HG03139 (cell line): ENCODE data around the gene PLPP4.

Experiments
- ATAC-seq: cut with Tn5 transposase; IDR thresholded peaks from one replicate; pipeline ENCODE4 v1.9.1; 2021; ENCODE audit not compliant: unreplicated experiment

Gene PLPP4

DNA sequence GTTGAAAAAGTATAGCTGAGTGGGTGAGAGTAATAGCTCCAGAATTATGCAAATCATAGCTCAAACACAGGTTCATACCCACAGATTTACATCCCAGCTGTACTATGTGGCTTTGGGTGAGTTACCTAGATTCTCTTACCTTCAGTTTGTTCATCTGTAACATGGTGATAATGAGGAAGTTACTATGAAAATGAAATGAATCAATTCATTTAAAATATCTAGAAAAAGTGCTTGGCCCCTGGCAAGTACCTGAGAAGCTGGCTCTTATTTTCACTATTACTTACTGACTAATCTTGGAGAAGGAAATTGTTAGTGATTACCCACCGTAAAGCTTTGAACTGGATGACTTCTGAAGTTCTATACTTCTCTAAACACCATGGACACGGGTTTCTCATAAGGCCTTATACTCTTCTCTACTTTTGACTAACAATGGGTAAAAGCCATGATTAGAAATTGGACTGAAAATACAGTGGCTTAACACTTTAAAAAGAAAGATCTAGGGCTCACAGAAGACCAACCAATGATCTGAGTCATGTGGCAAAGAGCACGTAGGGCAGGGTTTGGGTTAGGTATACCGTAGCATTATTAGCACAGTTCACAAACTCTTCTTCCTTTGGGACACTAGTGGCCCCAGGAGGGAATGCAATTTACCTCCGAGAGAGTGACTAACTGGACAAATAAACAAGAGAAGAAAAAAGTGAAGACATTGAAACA, 149.2 kb downstream of the PLPP4 start:
- peak; percentile 55 for ATAC-seq

DNA sequence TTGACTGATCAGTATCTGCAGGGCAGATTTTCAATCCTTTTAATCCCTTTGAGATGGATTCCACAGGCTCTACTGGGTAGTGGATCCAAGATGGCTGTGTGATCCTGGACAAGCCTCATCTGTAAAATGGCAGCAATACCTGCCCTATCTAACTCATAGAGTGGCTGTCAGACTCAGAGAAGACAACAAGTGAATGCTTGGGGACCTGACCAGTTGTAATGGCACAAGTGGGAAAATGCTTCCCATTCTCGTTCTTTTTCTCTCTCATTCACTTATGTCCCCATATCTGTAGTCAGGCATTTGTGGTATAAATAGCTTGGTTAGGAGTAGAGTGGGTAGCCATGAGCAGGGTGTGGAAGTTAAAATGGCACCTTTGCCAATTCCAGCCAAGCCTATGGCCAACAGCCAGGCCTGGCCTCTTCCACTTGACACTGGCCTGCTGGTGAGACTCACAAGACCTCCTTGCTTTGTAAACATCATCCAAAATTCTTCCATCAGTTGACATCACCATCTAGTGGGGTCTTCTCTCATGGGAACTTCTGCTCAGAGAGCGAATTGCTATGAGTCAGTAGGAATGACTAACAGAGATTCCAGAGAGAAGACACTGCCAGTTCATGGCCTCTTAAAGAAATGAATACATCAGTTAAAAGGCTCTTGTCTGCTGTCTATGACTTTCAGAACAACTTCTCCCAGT, 150.1 kb downstream of the PLPP4 start:
- ATAC-seq, result no peak

DNA sequence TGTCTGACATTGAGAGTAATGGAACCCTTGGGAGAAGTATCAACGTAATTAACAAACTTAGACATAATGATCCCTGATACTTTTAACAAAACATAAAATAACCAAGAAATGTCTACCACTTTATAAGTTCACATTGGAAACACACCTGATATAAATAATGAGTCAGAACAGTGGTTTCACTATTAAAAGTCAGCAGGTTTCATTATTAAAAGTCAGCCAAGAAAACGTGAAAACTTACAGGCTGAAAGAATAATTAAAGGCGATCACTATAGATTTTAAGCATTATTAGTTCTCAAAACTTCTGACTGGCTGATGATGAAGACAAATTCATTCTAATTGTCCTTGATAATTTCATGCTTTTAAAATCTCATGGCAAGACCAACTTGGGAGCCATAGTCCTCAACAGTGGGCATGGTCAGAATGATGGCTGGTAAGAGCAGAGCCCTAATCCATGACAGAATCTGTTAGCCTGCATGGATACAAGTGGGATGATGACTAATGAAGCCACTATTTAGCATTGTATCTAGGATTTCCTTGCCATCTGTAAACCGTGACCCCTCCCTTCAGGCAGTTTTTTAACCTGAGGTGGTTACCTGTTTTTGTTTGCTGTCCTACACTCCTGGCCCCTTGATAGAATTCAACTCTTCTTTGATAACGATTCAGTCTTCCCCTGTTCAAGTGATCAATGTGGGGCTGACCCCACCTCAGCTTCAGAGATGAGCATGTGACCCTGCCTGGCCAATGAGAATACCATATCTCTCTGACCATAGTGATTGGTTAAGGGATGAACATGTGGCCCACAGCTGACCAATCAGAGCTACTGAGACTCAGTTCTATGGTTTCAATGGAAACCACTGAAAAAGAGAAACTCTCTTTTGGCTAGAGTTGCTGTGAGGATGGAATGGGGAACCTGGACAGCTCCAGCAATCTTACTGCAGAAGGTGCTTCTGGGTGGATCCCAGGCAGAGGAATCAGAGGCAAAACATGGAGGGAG, 151.0 kb downstream of the PLPP4 start:
- no peak for ATAC-seq

DNA sequence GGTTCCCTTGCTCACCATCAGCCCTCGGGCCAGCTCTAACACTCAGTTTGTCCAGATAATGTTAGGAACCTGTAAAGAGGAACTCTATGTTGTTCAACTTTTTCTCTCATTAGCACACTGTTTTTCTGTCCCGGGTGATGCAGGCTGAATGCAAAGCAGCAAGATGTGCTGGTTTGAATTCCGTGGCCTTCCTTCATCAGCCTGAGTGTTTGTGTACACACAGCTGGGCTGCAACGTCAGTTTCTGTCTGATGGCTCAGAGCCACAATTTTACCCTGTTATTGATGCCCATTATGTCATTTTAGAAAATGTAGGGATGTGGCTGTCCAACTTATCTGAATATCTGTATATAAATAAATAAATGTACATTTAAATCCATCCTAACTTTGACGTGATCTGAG, 152.0 kb downstream of the PLPP4 start:
- ATAC-seq, result no peak

DNA sequence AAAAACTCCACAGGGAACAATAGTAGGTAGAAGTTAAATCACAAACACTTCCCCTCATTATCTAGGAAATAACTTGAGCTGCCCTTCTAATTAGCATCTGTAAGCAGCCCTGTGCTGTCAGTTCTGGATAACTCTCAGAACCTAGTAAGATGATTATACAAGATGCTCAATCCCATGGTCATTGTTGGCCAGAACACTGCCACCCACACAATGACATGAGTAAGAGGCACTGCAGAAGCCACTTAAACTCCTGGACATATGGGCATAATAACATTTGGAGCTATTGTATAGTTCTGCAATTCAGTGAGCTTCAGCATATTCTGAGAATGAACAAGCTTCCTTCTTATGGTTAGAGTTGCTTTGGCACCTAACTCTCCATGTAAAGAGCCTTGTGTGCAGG, 153.8 kb downstream of the PLPP4 start:
- ATAC-seq, result no peak

DNA sequence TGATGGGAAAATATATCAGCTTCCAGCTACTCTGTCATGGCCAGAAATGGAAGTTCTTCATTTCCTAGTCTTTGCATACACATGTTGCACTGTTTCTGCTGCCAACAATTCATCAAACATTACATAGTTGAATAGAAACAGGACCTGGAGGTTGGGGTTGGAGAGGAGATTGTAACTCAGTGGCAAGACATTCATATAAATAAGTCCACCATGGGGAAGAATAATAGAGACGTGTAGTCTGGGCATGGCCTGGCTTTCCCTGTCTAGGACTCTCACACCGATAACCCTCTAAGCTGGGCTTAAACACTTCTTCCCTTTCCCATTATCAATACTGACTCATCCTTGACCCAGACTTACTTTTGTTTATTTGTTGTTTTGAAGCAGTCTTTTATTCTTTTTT, 155.7 kb downstream of the PLPP4 start:
- ATAC-seq, result no peak

DNA sequence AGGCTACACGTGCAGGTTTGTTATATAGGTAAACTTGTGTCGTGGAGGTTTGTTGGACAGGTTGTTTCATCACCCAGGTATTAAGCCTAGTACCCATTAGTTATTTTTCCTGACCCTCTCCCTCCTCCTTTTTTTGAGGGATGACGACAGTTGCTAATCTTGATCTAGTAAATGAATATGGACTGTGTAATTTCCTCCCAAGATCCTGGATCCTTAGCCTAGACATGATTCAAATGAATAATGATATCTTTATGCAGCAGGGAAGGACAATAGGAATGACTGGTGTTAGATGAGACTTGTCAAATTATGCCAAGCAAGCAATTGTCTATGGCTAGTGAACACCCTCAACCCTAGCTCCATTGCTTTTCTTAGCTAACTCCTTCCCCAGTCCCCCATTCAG, 156.2 kb downstream of the PLPP4 start:
- no peak for ATAC-seq

DNA sequence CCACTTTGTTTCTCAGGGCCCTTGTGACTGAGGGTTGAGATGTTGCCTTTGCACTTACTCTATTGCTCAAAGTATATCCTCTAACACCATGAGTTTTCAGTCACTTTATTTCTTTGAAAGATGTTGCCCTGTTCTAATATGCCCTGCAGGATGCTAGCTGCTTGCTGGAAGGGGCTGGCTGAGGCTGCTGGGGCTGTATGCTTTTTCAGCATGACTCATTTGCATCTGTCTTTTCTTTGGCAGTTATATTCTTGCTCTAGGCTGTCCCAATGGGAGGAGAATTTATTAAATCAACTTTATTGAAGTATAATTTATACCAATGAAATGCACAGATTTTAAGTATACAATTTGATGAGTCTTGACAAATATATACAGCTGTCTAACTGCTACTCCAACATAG, 157.7 kb downstream of the PLPP4 start:
- ATAC-seq, result no peak

DNA sequence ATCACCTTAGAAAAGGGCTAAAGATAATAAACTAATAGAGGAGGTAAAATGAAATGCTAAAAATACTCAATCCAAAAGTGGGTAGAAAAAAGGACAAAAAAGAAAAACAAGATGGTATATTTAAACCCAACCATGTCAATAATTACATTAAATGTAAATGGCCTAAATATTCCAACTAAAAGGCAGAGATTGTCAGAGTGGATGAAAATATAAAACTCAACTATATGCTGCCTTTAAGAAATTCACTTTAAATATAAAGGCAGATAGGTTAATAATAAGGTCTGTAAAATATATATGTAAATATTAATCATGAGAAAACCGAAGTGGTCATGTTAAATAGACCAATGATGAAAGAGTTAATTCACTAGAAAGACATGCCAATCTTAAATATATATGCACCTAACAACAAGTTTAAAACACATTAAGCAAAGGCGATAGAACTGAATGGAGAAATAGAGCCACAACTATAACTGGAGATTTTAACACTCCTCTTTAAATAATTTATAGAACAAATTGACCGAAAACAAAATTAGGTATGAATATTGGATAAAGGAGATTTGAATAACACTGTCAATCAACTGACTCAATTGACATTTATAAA, 159.4 kb downstream of the PLPP4 start:
- no peak for ATAC-seq

DNA sequence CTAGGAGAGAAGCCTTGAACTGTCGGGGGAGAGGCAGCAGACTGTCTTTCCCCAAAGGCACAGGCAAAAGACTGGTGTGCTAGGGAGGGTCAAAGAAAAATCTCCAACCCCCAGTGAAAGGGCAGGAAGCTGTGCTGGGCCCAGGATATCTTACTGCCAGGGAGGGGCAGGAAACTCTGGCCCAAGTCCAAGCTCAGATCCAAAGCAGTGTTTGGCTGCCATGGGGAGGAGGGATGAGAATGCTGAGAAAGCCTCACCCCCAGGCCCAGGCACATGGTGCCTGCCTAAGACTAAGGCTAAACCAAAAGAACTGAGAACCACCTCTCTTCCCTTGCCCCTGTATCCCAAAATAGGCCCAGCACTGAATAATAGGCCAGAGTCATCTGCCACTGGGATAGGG, 171.2 kb downstream of the PLPP4 start:
- no peak for ATAC-seq

DNA sequence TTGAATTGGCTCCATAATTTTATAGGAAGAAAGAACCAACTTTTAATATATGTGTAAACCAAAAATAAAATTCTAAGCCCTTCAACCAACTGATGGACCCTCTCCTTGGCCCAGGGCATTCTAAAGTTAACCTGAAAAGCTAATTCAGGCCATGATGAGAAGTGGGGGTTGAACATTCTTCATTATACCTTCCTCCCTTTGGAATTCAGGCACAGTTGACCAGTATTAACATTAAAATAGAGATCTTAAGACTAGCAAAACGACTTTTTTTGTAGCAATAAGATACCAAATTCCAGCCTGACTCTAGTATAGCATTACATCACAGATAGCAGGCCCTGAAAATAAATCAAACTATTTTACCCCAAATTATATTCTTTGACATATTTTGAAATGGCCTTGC, 173.2 kb downstream of the PLPP4 start:
- ATAC-seq, result no peak

DNA sequence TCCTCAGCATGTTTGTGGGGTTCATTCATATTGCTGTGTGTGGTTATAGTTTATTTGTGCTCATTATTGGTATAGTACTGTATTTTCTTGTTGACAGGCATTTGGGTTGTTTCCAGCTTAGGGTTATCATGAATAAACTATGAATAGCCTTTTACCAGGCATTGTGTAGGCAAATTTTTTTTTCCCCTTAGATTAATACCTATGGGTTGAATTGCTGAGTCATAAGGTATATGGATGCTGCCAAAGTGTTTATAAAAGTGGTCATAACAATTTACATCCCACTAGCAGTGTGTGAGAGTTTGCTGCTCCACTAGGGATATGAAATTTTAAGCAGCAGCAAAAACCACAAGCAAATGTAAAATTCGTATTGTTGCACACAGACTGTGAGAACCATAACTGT, 175.0 kb downstream of the PLPP4 start:
- ATAC-seq, result no peak

DNA sequence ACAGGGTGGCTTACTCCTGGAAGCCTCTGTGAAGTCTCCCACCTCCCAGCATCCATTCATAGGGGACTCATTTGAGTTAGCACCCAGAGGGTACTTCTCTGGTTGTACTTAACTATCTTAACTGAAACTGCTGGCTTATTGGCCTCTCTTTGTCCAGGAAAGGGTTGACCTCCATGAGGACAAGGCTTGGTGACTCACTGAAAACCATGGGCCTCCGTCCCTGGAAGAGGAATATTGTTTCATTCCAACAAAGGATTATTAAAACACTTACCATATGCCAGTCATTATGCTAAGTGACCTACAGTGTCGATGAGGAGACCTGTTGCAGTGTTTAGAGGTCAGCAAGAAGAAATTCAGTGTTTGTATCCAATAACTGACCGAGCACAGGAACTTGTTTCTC, 175.9 kb downstream of the PLPP4 start:
- ATAC-seq, result no peak

DNA sequence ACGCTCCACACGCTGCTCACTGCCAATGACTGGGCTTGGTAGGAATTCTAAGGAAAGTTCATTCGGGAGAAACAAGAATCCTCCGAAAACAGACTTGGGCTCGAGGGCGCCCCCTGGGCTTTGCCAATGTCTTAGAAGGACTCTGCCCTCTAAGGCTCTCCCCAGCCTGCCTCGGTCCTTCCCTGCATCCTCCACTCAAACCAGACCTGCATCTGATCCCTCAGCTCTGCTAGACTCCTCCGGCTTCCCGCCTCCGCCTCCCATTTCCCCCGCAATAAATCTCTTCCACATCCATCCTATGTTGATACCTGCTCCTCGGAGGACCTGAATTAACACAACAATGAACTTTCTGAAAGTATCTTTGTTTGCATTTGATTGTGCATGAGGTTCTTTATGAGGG, 177.6 kb downstream of the PLPP4 start:
- no peak for ATAC-seq
